ENCODE results near the gene CAMTA1.

DNA sequence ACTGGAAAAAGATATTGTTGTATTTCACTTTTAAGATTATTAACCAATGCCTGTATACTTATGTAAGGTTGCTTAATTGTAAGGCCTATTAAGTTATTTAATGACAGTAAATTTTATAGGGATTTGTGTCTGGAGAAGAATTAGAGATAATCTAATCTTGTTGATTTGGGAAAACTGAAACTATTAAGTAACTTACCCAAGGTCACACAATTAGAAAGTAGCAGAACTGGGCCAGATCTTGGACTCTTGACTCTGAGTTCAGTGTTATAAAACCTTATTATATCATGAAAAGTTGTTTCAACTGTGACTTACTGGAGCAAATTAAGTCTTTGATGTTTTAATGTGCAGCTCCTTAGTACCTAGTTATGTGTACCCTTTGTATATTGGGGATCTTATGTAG lies 38.5 kb downstream of the CAMTA1 start:
- TF ChIP-seq YY1 (IDR thresholded peaks at IDR 0.05; ENCODE audit: extremely low read depth, insufficient replicate concordance, low read depth, low read length) (no peak), EZH2phosphoT487 (IDR thresholded peaks at IDR 0.05; ENCODE audit: borderline replicate concordance) (no peak), POLR2A (IDR thresholded peaks at IDR 0.05; ENCODE audit: borderline replicate concordance, extremely low read depth, insufficient read depth, insufficient read length) (no peak)
- TF ChIP-seq, protein P1, sequence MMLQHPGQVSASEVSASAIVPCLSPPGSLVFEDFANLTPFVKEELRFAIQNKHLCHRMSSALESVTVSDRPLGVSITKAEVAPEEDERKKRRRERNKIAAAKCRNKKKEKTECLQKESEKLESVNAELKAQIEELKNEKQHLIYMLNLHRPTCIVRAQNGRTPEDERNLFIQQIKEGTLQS (IDR thresholded peaks at IDR 0.05) = no peak

Data from HCT116 (cell line).